ENCODE measurements around the gene HSD11B1. TPM values are rescaled to one million over a fixed set of nuclear protein-coding genes. Genes with fewer than 3 reads are reported as not detected.

HSD11B1 gene
- total RNA-seq, 4 donors from 2014 or later = 26.2 to 88.5 (median 52.0) TPM

GRCh38 chr1:209737118-209737505 lies 32.5 kb downstream of the HSD11B1 start:
- Histone ChIP-seq H3K27ac (no peak overlapping the region), H3K36me3 (no peaks in the 10 kb centered on the region), H3K4me1 (peaks cover 9% of the 10 kb centered on the region), H3K9me3 (no peaks in the 10 kb centered on the region), H3K4me3 (no peak overlapping the region), H3K27me3 (no peaks in the 10 kb centered on the region)
- WGBS = 89% methylated on average over 5 of the region's 5 CpGs
- no peak for TF ChIP-seq POLR2AphosphoS5 (IDR thresholded peaks at IDR 0.05)
- TF ChIP-seq CTCF (IDR thresholded peaks at IDR 0.05) = no peak
- TF ChIP-seq POLR2A (IDR thresholded peaks at IDR 0.05) = no peak
- no peak for TF ChIP-seq EP300 (IDR thresholded peaks at IDR 0.05)
- DNase-seq (ENCODE audit: low spot score in 2 of 2) = no peak

- Histone ChIP-seq H3K27ac (no peak overlapping the region), H3K9me3 (no peaks in the 10 kb centered on the region), H3K27me3 (no peaks in the 10 kb centered on the region), H3K4me1 (peaks cover 5% of the 10 kb centered on the region), H3K36me3 (no peaks in the 10 kb centered on the region), H3K4me3 (no peak overlapping the region)
- no peak for TF ChIP-seq POLR2AphosphoS5 (IDR thresholded peaks at IDR 0.05)
- no peak for DNase-seq (ENCODE audit: low spot score in 2 of 2)
- WGBS = 63% methylated on average over 1 of the region's 1 CpG
Observed at GRCh38 chr1:209738270-209738669, 33.6 kb downstream of the HSD11B1 start.

GRCh38 chr1:209741193-209741592 lies 36.5 kb downstream of the HSD11B1 start:
- no peaks in the 10 kb centered on the region for H3K27me3 ChIP-seq
- DNase-seq (ENCODE audit: low spot score in 2 of 2) = no peak
- no peaks in the 10 kb centered on the region for H3K9me3 ChIP-seq
- H3K36me3 ChIP-seq = no peaks in the 10 kb centered on the region
- TF ChIP-seq CTCF (IDR thresholded peaks at IDR 0.05) = no peak
- TF ChIP-seq EP300 (IDR thresholded peaks at IDR 0.05) = no peak
- no peak for TF ChIP-seq POLR2AphosphoS5 (IDR thresholded peaks at IDR 0.05)
- TF ChIP-seq POLR2A (IDR thresholded peaks at IDR 0.05) = no peak
- no peak overlapping the region for H3K27ac ChIP-seq
- H3K4me3 ChIP-seq = no peak overlapping the region
- 94% methylated on average over 3 of the region's 3 CpGs for WGBS
- H3K4me1 ChIP-seq = no peaks in the 10 kb centered on the region

- H3K4me3 ChIP-seq = no peak overlapping the region
- H3K27me3 ChIP-seq = no peaks in the 10 kb centered on the region
- TF ChIP-seq POLR2AphosphoS5 (IDR thresholded peaks at IDR 0.05) = no peak
- TF ChIP-seq EP300 (IDR thresholded peaks at IDR 0.05) = no peak
- TF ChIP-seq POLR2A (IDR thresholded peaks at IDR 0.05) = no peak
- TF ChIP-seq CTCF (IDR thresholded peaks at IDR 0.05) = no peak
- no peak overlapping the region for H3K27ac ChIP-seq
- no peaks in the 10 kb centered on the region for H3K9me3 ChIP-seq
- WGBS = 67% methylated on average over 2 of the region's 2 CpGs
- no peaks in the 10 kb centered on the region for H3K36me3 ChIP-seq
- no peak for DNase-seq (ENCODE audit: low spot score in 2 of 2)
- peaks cover 2% of the 10 kb centered on the region for H3K4me1 ChIP-seq
Observed at GRCh38 chr1:209741889-209742288, 37.2 kb downstream of the HSD11B1 start.

- H3K27me3 ChIP-seq = no peaks in the 10 kb centered on the region
- H3K4me1 ChIP-seq = peaks cover 8% of the 10 kb centered on the region
- TF ChIP-seq CTCF (IDR thresholded peaks at IDR 0.05) (no peak), POLR2A (IDR thresholded peaks at IDR 0.05) (no peak), POLR2AphosphoS5 (IDR thresholded peaks at IDR 0.05) (no peak), EP300 (IDR thresholded peaks at IDR 0.05) (no peak)
- DNase-seq (ENCODE audit: low spot score in 2 of 2) = no peak
- H3K27ac ChIP-seq = peak overlapping the region; percentile 31
- H3K4me3 ChIP-seq = no peak overlapping the region
- WGBS = 57% methylated on average over 8 of the region's 8 CpGs
- no peaks in the 10 kb centered on the region for H3K9me3 ChIP-seq
- no peaks in the 10 kb centered on the region for H3K36me3 ChIP-seq
Observed at GRCh38 chr1:209742409-209743144, 37.9 kb downstream of the HSD11B1 start.

- 52% methylated on average over 2 of the region's 2 CpGs for WGBS
- peak overlapping the region; percentile 31 for H3K27ac ChIP-seq
Observed at GRCh38 chr1:209743145-209743482, 38.5 kb downstream of the HSD11B1 start.

More at GRCh38 chr1:209743145-209743482, 38.5 kb downstream of the HSD11B1 start:
- Histone ChIP-seq H3K4me3 (no peak overlapping the region), H3K4me1 (peaks cover 12% of the 10 kb centered on the region), H3K9me3 (no peaks in the 10 kb centered on the region), H3K27me3 (no peaks in the 10 kb centered on the region), H3K36me3 (no peaks in the 10 kb centered on the region)
- no peak for DNase-seq (ENCODE audit: low spot score in 2 of 2)
- TF ChIP-seq EP300 (IDR thresholded peaks at IDR 0.05) (no peak), POLR2A (IDR thresholded peaks at IDR 0.05) (no peak), CTCF (IDR thresholded peaks at IDR 0.05) (no peak), POLR2AphosphoS5 (IDR thresholded peaks at IDR 0.05) (no peak)
